ENCODE data around the gene LRIF1. TPM values are rescaled to one million over a fixed set of nuclear protein-coding genes. Genes with fewer than 3 reads are reported as not detected.

LRIF1 gene
- total RNA-seq, 3 donors from 2014 or later (not counting 1 experiment from before 2014, with no cell fraction given), result 8.9 to 12.5 (median 10.4) TPM

DNA sequence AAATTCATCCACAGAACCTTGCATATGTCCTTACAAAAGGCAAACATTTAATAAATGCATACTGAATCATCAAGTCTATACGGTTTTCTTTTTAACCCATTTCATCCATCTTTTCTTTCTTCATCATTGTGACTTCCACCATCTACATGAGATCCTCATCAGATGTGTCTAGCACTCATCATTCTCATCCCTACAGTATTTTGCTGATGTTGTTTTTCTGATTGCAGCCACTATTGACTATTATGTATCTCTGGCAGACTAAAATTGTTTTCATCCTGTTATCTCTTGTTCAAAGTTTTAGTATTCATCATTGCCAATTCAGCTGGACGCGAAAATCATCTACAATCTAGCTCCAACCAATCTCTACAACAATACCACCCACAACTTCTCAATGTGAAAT, 5.9 kb downstream of the LRIF1 start:
- whole genome bisulfite sequencing (ENCODE audit: insufficient coverage), result 100% methylated on average over 3 of the region's 3 CpGs
- H3K4me1 ChIP-seq (ENCODE audit: control insufficient read depth, insufficient read depth, low read length), result no peaks in the 10 kb centered on the region
- peaks cover 5% of the 10 kb centered on the region for H3K36me3 ChIP-seq (ENCODE audit: control insufficient read depth, insufficient read depth, low read length)
- intact Hi-C loops (cut with micrococcal nuclease), result no loop called here
- no peak for ATAC-seq
- H3K36me3 Mint-ChIP-seq, result peaks cover 20% of the 10 kb centered on the region
- H3K27me3 ChIP-seq (ENCODE audit: control insufficient read depth, insufficient read depth, low read length), result no peaks in the 10 kb centered on the region
- no peak overlapping the region for H3K27ac Mint-ChIP-seq
- peaks cover 22 to 25% of the 10 kb centered on the region in 2 donors for H3K4me1 Mint-ChIP-seq
- H3K27ac ChIP-seq (ENCODE audit: low read length), result no peak overlapping the region
- TF ChIP-seq, protein P1, sequence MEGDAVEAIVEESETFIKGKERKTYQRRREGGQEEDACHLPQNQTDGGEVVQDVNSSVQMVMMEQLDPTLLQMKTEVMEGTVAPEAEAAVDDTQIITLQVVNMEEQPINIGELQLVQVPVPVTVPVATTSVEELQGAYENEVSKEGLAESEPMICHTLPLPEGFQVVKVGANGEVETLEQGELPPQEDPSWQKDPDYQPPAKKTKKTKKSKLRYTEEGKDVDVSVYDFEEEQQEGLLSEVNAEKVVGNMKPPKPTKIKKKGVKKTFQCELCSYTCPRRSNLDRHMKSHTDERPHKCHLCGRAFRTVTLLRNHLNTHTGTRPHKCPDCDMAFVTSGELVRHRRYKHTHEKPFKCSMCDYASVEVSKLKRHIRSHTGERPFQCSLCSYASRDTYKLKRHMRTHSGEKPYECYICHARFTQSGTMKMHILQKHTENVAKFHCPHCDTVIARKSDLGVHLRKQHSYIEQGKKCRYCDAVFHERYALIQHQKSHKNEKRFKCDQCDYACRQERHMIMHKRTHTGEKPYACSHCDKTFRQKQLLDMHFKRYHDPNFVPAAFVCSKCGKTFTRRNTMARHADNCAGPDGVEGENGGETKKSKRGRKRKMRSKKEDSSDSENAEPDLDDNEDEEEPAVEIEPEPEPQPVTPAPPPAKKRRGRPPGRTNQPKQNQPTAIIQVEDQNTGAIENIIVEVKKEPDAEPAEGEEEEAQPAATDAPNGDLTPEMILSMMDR (IDR thresholded peaks at IDR 0.05), result no peak
- peaks cover 5% of the 10 kb centered on the region for H3K9me3 ChIP-seq (ENCODE audit: control insufficient read depth, insufficient read depth, low read length)
- no peak overlapping the region for H3K4me3 Mint-ChIP-seq
- no peak overlapping the region for H3K4me3 ChIP-seq (ENCODE audit: low read length)
- H3K9me3 Mint-ChIP-seq, result peaks cover 2 to 6% of the 10 kb centered on the region in 2 donors
- no peaks in the 10 kb centered on the region for H3K27me3 Mint-ChIP-seq (ENCODE audit: low read depth in 2 of 2)
- DNase-seq, result no peak

DNA sequence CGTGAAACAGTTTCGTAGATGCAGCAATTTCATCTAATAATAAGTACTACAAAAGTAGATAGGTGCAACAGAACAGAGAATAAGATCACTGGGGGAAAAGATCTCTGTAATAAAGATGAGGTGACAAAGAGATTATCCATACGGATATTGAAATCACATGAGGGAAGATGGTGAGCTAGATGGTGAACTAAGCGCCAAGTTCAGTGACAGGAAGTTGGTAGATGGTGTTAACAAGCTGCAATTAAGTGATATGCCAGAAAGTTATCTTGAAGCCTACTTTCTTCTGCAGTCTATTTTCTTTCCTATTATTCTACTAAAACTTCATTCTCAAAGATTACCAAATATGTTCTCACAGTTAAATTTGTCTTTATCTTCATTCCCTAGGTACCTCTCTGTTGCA, 7.1 kb downstream of the LRIF1 start:
- Mint-ChIP-seq H3K27me3 (ENCODE audit: low read depth in 2 of 2) (no peaks in the 10 kb centered on the region), H3K36me3 (peaks cover 12% of the 10 kb centered on the region), H3K9me3 (peaks cover 2 to 6% of the 10 kb centered on the region in 2 donors), H3K4me3 (no peak overlapping the region), H3K27ac (no peak overlapping the region), H3K4me1 (peaks cover 14% of the 10 kb centered on the region in 2 donors)
- Histone ChIP-seq H3K27me3 (ENCODE audit: control insufficient read depth, insufficient read depth, low read length) (no peaks in the 10 kb centered on the region), H3K9me3 (ENCODE audit: control insufficient read depth, insufficient read depth, low read length) (peaks cover 5% of the 10 kb centered on the region), H3K27ac (ENCODE audit: low read length) (no peak overlapping the region), H3K4me3 (ENCODE audit: low read length) (no peak overlapping the region), H3K4me1 (ENCODE audit: control insufficient read depth, insufficient read depth, low read length) (no peaks in the 10 kb centered on the region), H3K36me3 (ENCODE audit: control insufficient read depth, insufficient read depth, low read length) (peaks cover 15% of the 10 kb centered on the region)
- DNase-seq, result no peak
- 55% methylated on average over 2 of the region's 4 CpGs for WGBS (ENCODE audit: insufficient coverage)
- peak in 2 of 3 donors; percentile 63 to 71 for ATAC-seq
- TF ChIP-seq, protein P1 (IDR thresholded peaks at IDR 0.05), result no peak
- intact Hi-C loops (cut with micrococcal nuclease), result no loop called here

- no peaks in the 10 kb centered on the region for H3K27me3 Mint-ChIP-seq (ENCODE audit: low read depth in 2 of 2)
- Histone ChIP-seq H3K4me3 (ENCODE audit: low read length) (no peak overlapping the region), H3K4me1 (ENCODE audit: control insufficient read depth, insufficient read depth, low read length) (no peaks in the 10 kb centered on the region), H3K36me3 (ENCODE audit: control insufficient read depth, insufficient read depth, low read length) (peaks cover 33% of the 10 kb centered on the region), H3K9me3 (ENCODE audit: control insufficient read depth, insufficient read depth, low read length) (peaks cover 5% of the 10 kb centered on the region), H3K27ac (ENCODE audit: low read length) (no peak overlapping the region), H3K27me3 (ENCODE audit: control insufficient read depth, insufficient read depth, low read length) (no peaks in the 10 kb centered on the region)
- no peaks in the 10 kb centered on the region for H3K9me3 Mint-ChIP-seq
- H3K4me3 Mint-ChIP-seq, result no peak overlapping the region
- no peak for DNase-seq
- H3K4me1 Mint-ChIP-seq, result peaks cover 0 to 5% of the 10 kb centered on the region in 2 donors
- no peak for ATAC-seq
- TF ChIP-seq, protein P1 (IDR thresholded peaks at IDR 0.05), result no peak
- intact Hi-C loops (cut with micrococcal nuclease), result no loop called here
- H3K27ac Mint-ChIP-seq, result no peak overlapping the region
- peaks cover 19% of the 10 kb centered on the region for H3K36me3 Mint-ChIP-seq
Measured at GRCh38 chr1:110953031-110953430, 10.7 kb downstream of the LRIF1 start.

GRCh38 chr1:110952031-110952430, 11.7 kb downstream of the LRIF1 start:
- H3K4me3 Mint-ChIP-seq, result no peak overlapping the region
- H3K4me3 ChIP-seq (ENCODE audit: low read length), result no peak overlapping the region
- no peak overlapping the region for H3K27ac ChIP-seq (ENCODE audit: low read length)
- H3K27me3 Mint-ChIP-seq (ENCODE audit: low read depth in 2 of 2), result no peaks in the 10 kb centered on the region
- no peaks in the 10 kb centered on the region for H3K9me3 Mint-ChIP-seq
- H3K27me3 ChIP-seq (ENCODE audit: control insufficient read depth, insufficient read depth, low read length), result no peaks in the 10 kb centered on the region
- H3K36me3 ChIP-seq (ENCODE audit: control insufficient read depth, insufficient read depth, low read length), result peaks cover 33% of the 10 kb centered on the region
- 98% methylated on average over 2 of the region's 2 CpGs for WGBS (ENCODE audit: insufficient coverage)
- H3K36me3 Mint-ChIP-seq, result peaks cover 19% of the 10 kb centered on the region
- intact Hi-C loops (cut with micrococcal nuclease), result no loop called here
- peaks cover 0 to 5% of the 10 kb centered on the region in 2 donors for H3K4me1 Mint-ChIP-seq
- H3K27ac Mint-ChIP-seq, result no peak overlapping the region
- H3K4me1 ChIP-seq (ENCODE audit: control insufficient read depth, insufficient read depth, low read length), result no peaks in the 10 kb centered on the region
- no peak for DNase-seq
- ATAC-seq, result no peak
- H3K9me3 ChIP-seq (ENCODE audit: control insufficient read depth, insufficient read depth, low read length), result peaks cover 2% of the 10 kb centered on the region
- TF ChIP-seq, protein P1 (IDR thresholded peaks at IDR 0.05), result no peak

All from natural killer cell (primary cell).